ENCODE measurements around the gene UBQLN1. TPM values are rescaled to one million over a fixed set of nuclear protein-coding genes. Genes with fewer than 3 reads are reported as not detected.

The UBQLN1 gene
- polyA plus RNA-seq, 1 experiment: 124 TPM

DNA sequence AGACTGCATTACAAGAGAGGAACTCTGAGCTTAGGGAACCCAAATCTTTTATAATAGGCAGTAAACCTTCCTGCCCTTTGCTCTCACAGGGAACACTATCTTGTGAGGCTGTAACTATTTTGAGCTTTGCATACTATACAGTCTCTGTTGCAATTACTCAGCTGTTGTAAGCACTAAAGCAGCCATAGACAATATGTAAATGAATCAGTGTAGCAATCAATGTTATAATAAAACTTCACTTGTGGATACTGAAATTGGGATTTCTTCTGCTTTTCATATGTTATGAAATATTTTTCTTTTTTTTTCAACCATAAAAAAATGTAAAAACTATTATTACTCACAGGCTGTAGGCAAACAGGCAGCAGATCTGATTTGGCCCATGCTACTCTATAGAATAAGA, 16.7 kb upstream of the UBQLN1 start:
- H3K27me3 ChIP-seq (ENCODE audit: control insufficient read depth, insufficient read depth, low read length): peaks cover 4% of the 10 kb centered on the region
- DNase-seq (ENCODE audit: low read depth, low spot score): no peak
- ChIA-PET CTCF (no interaction called here), POLR2A (no interaction called here)
- TF ChIP-seq, protein P1, sequence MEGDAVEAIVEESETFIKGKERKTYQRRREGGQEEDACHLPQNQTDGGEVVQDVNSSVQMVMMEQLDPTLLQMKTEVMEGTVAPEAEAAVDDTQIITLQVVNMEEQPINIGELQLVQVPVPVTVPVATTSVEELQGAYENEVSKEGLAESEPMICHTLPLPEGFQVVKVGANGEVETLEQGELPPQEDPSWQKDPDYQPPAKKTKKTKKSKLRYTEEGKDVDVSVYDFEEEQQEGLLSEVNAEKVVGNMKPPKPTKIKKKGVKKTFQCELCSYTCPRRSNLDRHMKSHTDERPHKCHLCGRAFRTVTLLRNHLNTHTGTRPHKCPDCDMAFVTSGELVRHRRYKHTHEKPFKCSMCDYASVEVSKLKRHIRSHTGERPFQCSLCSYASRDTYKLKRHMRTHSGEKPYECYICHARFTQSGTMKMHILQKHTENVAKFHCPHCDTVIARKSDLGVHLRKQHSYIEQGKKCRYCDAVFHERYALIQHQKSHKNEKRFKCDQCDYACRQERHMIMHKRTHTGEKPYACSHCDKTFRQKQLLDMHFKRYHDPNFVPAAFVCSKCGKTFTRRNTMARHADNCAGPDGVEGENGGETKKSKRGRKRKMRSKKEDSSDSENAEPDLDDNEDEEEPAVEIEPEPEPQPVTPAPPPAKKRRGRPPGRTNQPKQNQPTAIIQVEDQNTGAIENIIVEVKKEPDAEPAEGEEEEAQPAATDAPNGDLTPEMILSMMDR (IDR thresholded peaks at IDR 0.05; ENCODE audit: low read depth, low read length): no peak
- H3K9me3 ChIP-seq (ENCODE audit: control insufficient read depth, insufficient read depth, low read length): no peaks in the 10 kb centered on the region
- H3K27ac ChIP-seq (ENCODE audit: low read depth, low read length): no peak overlapping the region
- no peak overlapping the region for H3K4me3 ChIP-seq (ENCODE audit: low read depth, low read length)

DNA sequence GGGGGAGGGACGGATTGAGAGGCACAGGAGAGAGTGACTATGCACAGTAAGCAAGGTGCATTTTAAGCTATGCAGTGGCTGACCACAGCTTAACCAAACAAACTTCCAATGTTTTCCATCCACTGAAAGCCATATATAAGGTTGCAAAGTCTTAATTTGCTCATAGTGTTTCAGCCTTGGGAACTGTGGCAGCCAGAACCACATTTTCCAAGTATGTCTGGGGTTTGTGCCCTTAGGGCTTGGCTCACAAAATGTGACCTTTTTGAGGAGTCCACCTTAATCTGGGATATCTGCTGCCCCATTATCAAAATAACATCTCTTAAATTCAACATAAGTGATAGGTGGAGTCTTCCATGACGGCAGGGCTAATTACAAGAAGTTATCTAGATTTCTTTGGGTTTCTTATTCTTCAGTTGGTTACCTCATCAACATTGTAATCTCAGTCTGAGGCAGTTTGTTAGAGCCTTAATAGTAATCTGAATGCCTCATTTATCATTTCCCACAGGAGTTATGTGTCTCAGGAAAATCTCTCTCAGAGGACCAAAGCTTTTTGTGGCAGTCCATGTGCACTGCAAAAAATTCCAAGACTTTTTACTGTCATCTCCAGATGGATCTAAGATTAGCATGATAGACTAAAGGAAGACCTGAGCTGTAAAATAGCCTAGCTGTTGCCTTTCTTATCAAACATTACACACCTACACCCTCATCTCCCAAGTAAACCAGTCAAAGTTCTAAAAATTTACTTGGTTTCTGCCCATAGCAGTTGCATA, 15.2 kb upstream of the UBQLN1 start:
- Histone ChIP-seq H3K4me3 (ENCODE audit: low read depth, low read length) (no peak overlapping the region), H3K27me3 (ENCODE audit: control insufficient read depth, insufficient read depth, low read length) (peaks cover 4% of the 10 kb centered on the region), H3K27ac (ENCODE audit: low read depth, low read length) (no peak overlapping the region), H3K9me3 (ENCODE audit: control insufficient read depth, insufficient read depth, low read length) (no peaks in the 10 kb centered on the region)
- DNase-seq (ENCODE audit: low read depth, low spot score): no peak
- POLR2A ChIA-PET: no interaction called here
- TF ChIP-seq, protein P1 (IDR thresholded peaks at IDR 0.05; ENCODE audit: low read depth, low read length): no peak
- CTCF ChIA-PET: no interaction called here

DNA sequence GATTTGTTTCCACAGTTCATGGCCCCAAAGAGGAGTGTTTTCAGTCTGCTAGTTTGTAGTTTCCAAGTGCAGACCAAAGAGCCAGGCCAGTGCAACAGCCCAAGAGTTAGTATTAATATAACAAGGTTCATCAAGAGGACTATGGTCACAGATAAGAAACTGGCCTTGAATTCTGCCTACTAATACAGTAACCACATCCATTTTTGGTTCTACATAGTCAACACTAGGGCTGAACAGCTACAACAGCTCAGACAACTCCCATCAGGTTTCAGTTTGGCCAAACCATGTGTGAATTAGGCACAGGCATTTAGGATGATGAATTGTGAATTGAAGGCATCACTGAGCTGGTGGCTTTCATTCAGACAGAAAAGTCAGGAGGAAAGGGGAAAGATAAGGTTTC, 13.8 kb upstream of the UBQLN1 start:
- ChIA-PET CTCF (no interaction called here), POLR2A (no interaction called here)
- TF ChIP-seq, protein P1 (IDR thresholded peaks at IDR 0.05; ENCODE audit: low read depth, low read length): no peak
- H3K27ac ChIP-seq (ENCODE audit: low read depth, low read length): no peak overlapping the region
- H3K27me3 ChIP-seq (ENCODE audit: control insufficient read depth, insufficient read depth, low read length): peaks cover 4% of the 10 kb centered on the region
- H3K4me3 ChIP-seq (ENCODE audit: low read depth, low read length): no peak overlapping the region
- H3K9me3 ChIP-seq (ENCODE audit: control insufficient read depth, insufficient read depth, low read length): no peaks in the 10 kb centered on the region
- no peak for DNase-seq (ENCODE audit: low read depth, low spot score)

DNA sequence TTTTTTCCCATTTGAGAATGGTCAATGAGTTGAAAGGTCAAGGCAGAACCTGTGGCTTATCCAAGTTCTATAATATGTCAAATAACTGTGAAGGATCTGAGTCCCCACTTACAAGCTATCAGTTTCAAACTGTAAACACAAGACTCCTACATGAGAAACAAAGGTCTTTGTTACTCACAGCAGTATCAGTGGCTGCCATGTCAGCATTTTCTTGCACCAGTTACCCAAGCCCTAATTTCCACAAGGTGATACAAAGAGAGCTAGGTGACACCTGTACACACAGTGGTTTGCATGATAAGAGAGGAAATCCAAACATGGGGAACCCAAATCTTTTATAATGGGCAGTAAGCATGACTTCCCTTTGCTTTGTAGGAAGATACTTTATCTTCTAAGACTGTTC, 8.0 kb upstream of the UBQLN1 start:
- TF ChIP-seq, protein P1 (IDR thresholded peaks at IDR 0.05; ENCODE audit: low read depth, low read length): no peak
- CTCF ChIA-PET: no interaction called here

DNA sequence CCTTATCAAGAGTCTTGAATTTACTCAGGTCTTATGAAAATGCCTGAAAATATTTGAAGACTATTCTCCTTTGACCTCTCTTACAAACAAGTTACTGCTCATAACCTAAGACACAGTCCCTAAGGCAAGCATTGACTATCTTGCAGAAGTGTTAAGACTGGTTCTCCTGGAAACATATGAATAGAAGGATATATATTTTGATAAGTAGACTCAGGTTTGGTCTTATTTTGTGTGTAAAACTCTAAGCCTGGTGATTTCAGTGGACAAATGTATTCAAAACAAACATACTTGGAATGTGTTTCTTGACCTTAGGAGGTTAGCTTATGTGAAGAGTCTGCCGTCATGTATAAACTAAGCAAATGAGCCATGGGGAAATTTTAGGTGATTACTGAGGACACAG, 7.5 kb upstream of the UBQLN1 start:
- no peak overlapping the region for H3K27ac ChIP-seq (ENCODE audit: low read depth, low read length)
- no peak overlapping the region for H3K4me3 ChIP-seq (ENCODE audit: low read depth, low read length)
- no peaks in the 10 kb centered on the region for H3K9me3 ChIP-seq (ENCODE audit: control insufficient read depth, insufficient read depth, low read length)
- ChIA-PET POLR2A (no interaction called here), CTCF (no interaction called here)
- TF ChIP-seq, protein P1 (IDR thresholded peaks at IDR 0.05; ENCODE audit: low read depth, low read length): no peak
- no peak for DNase-seq (ENCODE audit: low read depth, low spot score)
- no peaks in the 10 kb centered on the region for H3K27me3 ChIP-seq (ENCODE audit: control insufficient read depth, insufficient read depth, low read length)

More for the DNA sequence above, 8.0 kb upstream of the UBQLN1 start:
- no peak for DNase-seq (ENCODE audit: low read depth, low spot score)
- H3K27me3 ChIP-seq (ENCODE audit: control insufficient read depth, insufficient read depth, low read length): no peaks in the 10 kb centered on the region
- no peak overlapping the region for H3K4me3 ChIP-seq (ENCODE audit: low read depth, low read length)
- POLR2A ChIA-PET: no interaction called here
- no peak overlapping the region for H3K27ac ChIP-seq (ENCODE audit: low read depth, low read length)
- no peaks in the 10 kb centered on the region for H3K9me3 ChIP-seq (ENCODE audit: control insufficient read depth, insufficient read depth, low read length)
